ENCODE results near the gene GNB3.
"Not testable (repeated sequence)": the region's sequence is repeated elsewhere in the genome, so short reads cannot be mapped to it uniquely, and the experiment has no call there.

The GNB3 gene

DNA sequence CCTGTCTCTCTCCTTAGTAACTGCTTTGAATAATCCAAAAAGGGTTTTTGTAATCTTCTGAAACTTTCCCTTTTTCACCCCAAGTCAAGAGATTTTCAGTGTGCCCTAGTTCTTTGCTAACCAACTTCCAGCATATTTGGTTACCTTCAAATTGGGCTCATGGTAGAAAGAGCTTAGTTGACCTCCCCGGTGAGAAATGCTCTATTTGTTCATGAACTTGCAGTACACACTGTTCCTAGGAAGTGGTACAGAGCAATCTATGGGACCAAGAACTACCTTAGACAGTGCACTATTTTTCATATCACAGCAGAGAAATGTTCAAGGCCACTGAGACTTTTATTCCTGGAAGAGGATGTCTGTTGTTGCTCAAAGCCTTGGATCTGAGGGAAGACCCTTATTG, 12.9 kb downstream of the GNB3 start:
- no peaks in the 10 kb centered on the region for H3K27me3 ChIP-seq (ENCODE audit: control insufficient read depth, insufficient read depth, low read length)
- no peak overlapping the region for H3K9ac ChIP-seq (ENCODE audit: low read length)
- no peak overlapping the region for H3K27ac ChIP-seq (ENCODE audit: low read length)
- no peaks in the 10 kb centered on the region for H3K9me3 ChIP-seq (ENCODE audit: control insufficient read depth, low read depth, low read length)
- H3K36me3 ChIP-seq (ENCODE audit: control insufficient read depth, low read depth, low read length): peaks cover 46% of the 10 kb centered on the region
- peaks cover 4% of the 10 kb centered on the region for H3K4me1 ChIP-seq (ENCODE audit: control insufficient read depth, low read depth, low read length)
- H3K4me3 ChIP-seq (ENCODE audit: low read length): no peak overlapping the region

DNA sequence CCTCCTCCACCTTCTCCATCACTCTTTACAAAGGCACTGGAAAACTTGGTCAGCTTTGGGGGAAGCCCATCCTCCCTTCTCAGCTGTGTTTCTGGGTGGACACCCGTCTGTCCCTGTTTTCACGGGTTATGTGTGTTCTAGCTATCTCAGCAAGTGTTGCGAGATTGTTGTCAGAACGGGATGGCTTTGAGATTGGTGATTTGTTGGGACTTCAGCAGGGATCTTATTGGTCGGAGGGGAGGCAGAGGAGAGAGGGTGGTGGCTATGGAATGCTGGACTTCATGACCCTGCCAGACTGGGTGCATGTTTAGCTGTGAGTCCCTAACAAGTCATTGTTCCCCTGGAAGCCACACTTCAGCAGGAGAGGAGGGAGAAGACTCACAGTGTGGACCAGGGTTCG, 13.3 kb downstream of the GNB3 start:
- Histone ChIP-seq H3K27me3 (ENCODE audit: control insufficient read depth, insufficient read depth, low read length) (no peaks in the 10 kb centered on the region), H3K9ac (ENCODE audit: low read length) (no peak overlapping the region), H3K36me3 (ENCODE audit: control insufficient read depth, low read depth, low read length) (peaks cover 42% of the 10 kb centered on the region), H3K4me1 (ENCODE audit: control insufficient read depth, low read depth, low read length) (peaks cover 4% of the 10 kb centered on the region), H3K27ac (ENCODE audit: low read length) (no peak overlapping the region), H3K9me3 (ENCODE audit: control insufficient read depth, low read depth, low read length) (no peaks in the 10 kb centered on the region), H3K4me3 (ENCODE audit: low read length) (no peak overlapping the region)

DNA sequence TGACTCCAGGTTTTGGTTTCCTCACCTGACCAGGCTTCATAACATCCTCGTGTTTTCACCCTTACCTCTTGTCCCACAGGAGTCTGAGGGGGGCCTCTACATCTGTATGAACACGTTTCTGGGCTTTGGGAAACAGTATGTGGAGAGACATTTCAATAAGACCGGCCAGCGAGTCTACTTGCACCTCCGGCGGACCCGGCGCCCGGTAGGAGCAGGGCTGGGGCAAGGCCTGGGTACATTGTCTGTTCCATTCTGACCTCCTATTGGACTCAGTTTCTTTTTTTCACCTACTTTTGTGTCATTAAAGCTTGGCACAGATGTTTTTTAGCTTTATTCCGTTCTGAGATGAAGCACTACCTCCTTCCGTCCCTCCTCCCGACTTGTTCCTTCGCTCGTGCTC, 14.6 kb downstream of the GNB3 start:
- no peaks in the 10 kb centered on the region for H3K27me3 ChIP-seq (ENCODE audit: control insufficient read depth, insufficient read depth, low read length)
- H3K4me3 ChIP-seq (ENCODE audit: low read length): no peak overlapping the region
- H3K27ac ChIP-seq (ENCODE audit: low read length): no peak overlapping the region
- H3K9me3 ChIP-seq (ENCODE audit: control insufficient read depth, low read depth, low read length): no peaks in the 10 kb centered on the region
- H3K36me3 ChIP-seq (ENCODE audit: control insufficient read depth, low read depth, low read length): peaks cover 38% of the 10 kb centered on the region
- H3K9ac ChIP-seq (ENCODE audit: low read length): no peak overlapping the region
- peaks cover 4% of the 10 kb centered on the region for H3K4me1 ChIP-seq (ENCODE audit: control insufficient read depth, low read depth, low read length)

DNA sequence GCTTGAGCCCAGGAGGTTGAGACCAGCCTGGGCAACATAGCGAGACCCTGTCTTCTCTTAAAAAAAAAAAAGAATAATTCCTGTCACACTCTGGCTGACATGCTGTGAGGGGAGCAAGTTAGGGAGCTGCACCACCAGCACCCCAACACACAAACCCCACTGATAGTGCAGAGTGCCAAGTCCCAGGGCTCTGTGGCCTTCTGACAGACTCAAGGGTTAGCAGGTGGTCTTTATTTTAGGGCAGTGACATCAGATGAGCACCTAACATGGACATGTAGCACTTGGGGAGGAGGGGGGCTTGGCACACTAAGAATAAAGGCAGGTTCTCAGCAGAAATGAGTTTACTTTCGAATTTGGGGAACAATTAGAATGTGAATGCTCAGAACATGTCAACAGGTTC, 18.1 kb downstream of the GNB3 start:
- H3K27ac ChIP-seq (ENCODE audit: low read length): no peak overlapping the region
- H3K4me1 ChIP-seq (ENCODE audit: control insufficient read depth, low read depth, low read length): no peaks in the 10 kb centered on the region
- no peaks in the 10 kb centered on the region for H3K9me3 ChIP-seq (ENCODE audit: control insufficient read depth, low read depth, low read length)
- H3K36me3 ChIP-seq (ENCODE audit: control insufficient read depth, low read depth, low read length): peaks cover 69% of the 10 kb centered on the region
- no peak overlapping the region for H3K9ac ChIP-seq (ENCODE audit: low read length)
- no peak overlapping the region for H3K4me3 ChIP-seq (ENCODE audit: low read length)
- H3K27me3 ChIP-seq (ENCODE audit: control insufficient read depth, insufficient read depth, low read length): no peaks in the 10 kb centered on the region

DNA sequence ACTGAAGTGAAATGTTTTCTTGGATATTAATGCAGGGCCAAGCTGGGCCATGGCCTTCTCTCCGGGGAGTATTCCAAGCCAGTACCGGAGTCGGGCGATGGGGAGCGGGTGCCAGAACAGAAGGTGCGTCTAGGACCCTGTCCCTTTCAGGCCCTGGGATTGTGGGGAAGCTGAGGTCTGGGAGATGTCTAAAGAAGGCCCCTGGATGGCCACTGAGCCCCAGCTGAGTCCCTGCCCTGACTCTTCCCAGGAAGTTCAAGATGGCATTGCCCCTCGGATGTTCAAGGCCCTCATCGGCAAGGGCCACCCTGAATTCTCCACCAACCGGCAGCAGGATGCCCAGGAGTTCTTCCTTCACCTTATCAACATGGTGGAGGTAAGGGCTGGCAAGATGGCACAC, 19.4 kb downstream of the GNB3 start:
- no peaks in the 10 kb centered on the region for H3K9me3 ChIP-seq (ENCODE audit: control insufficient read depth, low read depth, low read length)
- H3K36me3 ChIP-seq (ENCODE audit: control insufficient read depth, low read depth, low read length): peaks cover 78% of the 10 kb centered on the region
- H3K4me1 ChIP-seq (ENCODE audit: control insufficient read depth, low read depth, low read length): no peaks in the 10 kb centered on the region
- H3K27ac ChIP-seq (ENCODE audit: low read length): no peak overlapping the region
- H3K4me3 ChIP-seq (ENCODE audit: low read length): no peak overlapping the region
- no peak overlapping the region for H3K9ac ChIP-seq (ENCODE audit: low read length)
- no peaks in the 10 kb centered on the region for H3K27me3 ChIP-seq (ENCODE audit: control insufficient read depth, insufficient read depth, low read length)

DNA sequence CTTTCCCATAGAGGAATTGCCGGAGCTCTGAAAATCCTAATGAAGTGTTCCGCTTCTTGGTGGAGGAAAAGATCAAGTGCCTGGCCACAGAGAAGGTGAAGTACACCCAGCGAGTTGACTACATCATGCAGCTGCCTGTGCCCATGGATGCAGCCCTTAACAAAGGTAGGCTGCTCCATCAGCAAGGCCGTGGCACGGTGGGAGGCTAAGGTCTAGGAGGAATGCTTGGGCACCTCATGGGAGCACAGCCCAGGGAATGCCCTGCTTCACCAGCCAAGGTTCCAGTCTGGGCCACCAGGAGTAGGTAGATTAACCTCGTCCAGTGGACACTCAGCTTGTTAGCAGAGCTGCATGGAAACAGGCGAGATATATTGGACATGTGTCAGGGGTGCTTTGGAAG, 20.2 kb downstream of the GNB3 start:
- Histone ChIP-seq H3K4me3 (ENCODE audit: low read length) (no peak overlapping the region), H3K4me1 (ENCODE audit: control insufficient read depth, low read depth, low read length) (peaks cover 5% of the 10 kb centered on the region), H3K27ac (ENCODE audit: low read length) (no peak overlapping the region), H3K36me3 (ENCODE audit: control insufficient read depth, low read depth, low read length) (peaks cover 79% of the 10 kb centered on the region), H3K9me3 (ENCODE audit: control insufficient read depth, low read depth, low read length) (no peaks in the 10 kb centered on the region), H3K27me3 (ENCODE audit: control insufficient read depth, insufficient read depth, low read length) (no peaks in the 10 kb centered on the region), H3K9ac (ENCODE audit: low read length) (no peak overlapping the region)

DNA sequence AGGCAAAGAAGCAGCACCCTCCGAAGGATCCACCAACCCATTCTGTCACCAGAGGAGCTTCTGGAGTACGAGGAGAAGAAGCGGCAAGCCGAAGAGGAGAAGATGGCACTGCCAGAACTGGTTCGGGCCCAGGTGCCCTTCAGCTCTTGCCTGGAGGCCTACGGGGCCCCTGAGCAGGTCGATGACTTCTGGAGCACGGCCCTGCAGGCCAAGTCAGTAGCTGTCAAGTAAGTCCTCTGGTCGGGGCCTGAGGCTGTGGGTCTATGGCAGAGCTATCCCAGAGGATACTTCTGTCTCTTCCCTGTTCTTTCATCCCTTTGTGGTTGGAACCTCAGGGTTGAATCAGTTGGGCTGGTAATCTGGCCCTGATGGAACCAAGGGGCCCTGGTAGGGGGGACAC, 20.7 kb downstream of the GNB3 start:
- H3K36me3 ChIP-seq (ENCODE audit: control insufficient read depth, low read depth, low read length): peaks cover 75% of the 10 kb centered on the region
- H3K27me3 ChIP-seq (ENCODE audit: control insufficient read depth, insufficient read depth, low read length): no peaks in the 10 kb centered on the region
- H3K4me1 ChIP-seq (ENCODE audit: control insufficient read depth, low read depth, low read length): peaks cover 9% of the 10 kb centered on the region
- no peak overlapping the region for H3K4me3 ChIP-seq (ENCODE audit: low read length)
- no peaks in the 10 kb centered on the region for H3K9me3 ChIP-seq (ENCODE audit: control insufficient read depth, low read depth, low read length)
- H3K9ac ChIP-seq (ENCODE audit: low read length): no peak overlapping the region
- H3K27ac ChIP-seq (ENCODE audit: low read length): no peak overlapping the region

DNA sequence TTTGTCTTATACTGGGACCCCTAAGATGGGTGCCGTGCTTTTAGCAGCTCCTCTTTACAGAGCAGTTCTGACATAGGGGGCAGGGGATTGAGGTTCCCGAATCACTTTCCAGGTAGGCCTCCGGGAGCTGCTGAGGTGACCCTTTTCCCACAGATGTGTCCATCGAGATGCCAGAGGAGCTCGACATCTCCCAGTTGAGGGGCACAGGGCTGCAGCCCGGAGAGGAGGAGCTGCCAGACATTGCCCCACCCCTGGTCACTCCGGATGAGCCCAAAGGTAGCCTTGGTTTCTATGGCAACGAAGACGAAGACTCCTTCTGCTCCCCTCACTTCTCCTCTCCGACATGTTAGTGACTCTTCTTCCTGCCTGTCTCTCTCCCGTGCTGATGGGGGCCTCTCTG, 22.3 kb downstream of the GNB3 start:
- H3K4me3 ChIP-seq (ENCODE audit: low read length): no peak overlapping the region
- no peak overlapping the region for H3K9ac ChIP-seq (ENCODE audit: low read length)
- H3K27ac ChIP-seq (ENCODE audit: low read length): no peak overlapping the region
- no peaks in the 10 kb centered on the region for H3K9me3 ChIP-seq (ENCODE audit: control insufficient read depth, low read depth, low read length)
- H3K27me3 ChIP-seq (ENCODE audit: control insufficient read depth, insufficient read depth, low read length): no peaks in the 10 kb centered on the region
- H3K36me3 ChIP-seq (ENCODE audit: control insufficient read depth, low read depth, low read length): peaks cover 59% of the 10 kb centered on the region
- H3K4me1 ChIP-seq (ENCODE audit: control insufficient read depth, low read depth, low read length): peaks cover 15% of the 10 kb centered on the region

DNA sequence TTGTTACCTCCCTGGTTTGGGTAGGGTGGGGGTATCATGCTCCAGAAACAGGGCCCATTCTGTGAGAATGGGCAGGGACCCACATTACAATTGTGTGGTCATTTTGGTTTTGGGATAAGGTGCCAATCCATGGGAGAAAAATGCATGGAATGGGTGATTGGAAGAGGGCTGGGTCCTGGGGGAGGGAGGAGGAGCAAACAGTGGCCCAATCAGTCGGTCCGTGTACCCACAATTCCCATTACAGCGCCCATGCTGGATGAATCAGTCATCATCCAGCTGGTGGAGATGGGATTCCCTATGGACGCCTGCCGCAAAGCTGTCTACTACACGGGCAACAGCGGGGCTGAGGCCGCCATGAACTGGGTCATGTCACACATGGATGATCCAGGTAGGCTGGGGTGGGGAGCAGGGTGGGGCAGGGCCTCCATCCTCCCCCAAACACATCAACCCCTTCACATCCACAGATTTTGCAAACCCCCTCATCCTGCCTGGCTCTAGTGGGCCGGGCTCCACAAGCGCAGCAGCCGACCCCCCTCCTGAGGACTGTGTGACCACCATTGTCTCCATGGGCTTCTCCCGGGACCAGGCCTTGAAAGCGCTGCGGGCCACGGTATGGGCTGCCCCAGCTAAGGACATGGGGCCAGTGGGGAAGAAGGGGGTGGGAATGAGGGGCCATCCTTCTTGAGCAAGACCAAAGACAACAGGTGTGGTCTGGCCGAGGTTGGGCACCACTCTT, 23.0 kb downstream of the GNB3 start:
- Histone ChIP-seq H3K4me3 (ENCODE audit: low read length) (no peak overlapping the region), H3K27ac (ENCODE audit: low read length) (no peak overlapping the region), H3K4me1 (ENCODE audit: control insufficient read depth, low read depth, low read length) (peaks cover 15% of the 10 kb centered on the region), H3K36me3 (ENCODE audit: control insufficient read depth, low read depth, low read length) (peaks cover 53% of the 10 kb centered on the region), H3K9ac (ENCODE audit: low read length) (no peak overlapping the region), H3K27me3 (ENCODE audit: control insufficient read depth, insufficient read depth, low read length) (no peaks in the 10 kb centered on the region), H3K9me3 (ENCODE audit: control insufficient read depth, low read depth, low read length) (no peaks in the 10 kb centered on the region)

DNA sequence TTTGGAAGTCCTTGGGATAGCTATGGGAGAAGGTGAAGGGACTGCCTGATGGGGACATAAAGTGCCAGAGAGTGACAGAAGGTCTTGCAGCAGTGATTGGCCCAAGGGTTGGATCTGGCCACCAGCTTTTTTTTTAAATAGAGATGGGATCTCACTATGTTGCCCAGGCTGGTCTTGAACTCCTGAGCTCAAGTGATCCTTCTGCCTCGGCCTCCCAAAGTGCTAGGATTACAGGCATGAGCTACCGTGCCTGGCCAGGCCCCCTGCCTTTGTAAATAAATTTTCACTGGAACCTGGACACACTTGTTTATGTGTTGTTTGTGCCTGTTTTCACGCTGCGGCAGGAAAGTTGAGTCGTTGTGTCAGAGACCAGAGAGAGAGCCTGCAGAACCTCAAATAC, 24.6 kb downstream of the GNB3 start:
- Histone ChIP-seq H3K36me3 (ENCODE audit: control insufficient read depth, low read depth, low read length) (peaks cover 57% of the 10 kb centered on the region), H3K4me1 (ENCODE audit: control insufficient read depth, low read depth, low read length) (peaks cover 18% of the 10 kb centered on the region)
- H3K4me3 ChIP-seq (ENCODE audit: low read length); H3K9ac ChIP-seq (ENCODE audit: low read length); H3K27me3 ChIP-seq (ENCODE audit: control insufficient read depth, insufficient read depth, low read length); H3K27ac ChIP-seq (ENCODE audit: low read length); H3K9me3 ChIP-seq (ENCODE audit: control insufficient read depth, low read depth, low read length): not testable (repeated sequence)

DNA sequence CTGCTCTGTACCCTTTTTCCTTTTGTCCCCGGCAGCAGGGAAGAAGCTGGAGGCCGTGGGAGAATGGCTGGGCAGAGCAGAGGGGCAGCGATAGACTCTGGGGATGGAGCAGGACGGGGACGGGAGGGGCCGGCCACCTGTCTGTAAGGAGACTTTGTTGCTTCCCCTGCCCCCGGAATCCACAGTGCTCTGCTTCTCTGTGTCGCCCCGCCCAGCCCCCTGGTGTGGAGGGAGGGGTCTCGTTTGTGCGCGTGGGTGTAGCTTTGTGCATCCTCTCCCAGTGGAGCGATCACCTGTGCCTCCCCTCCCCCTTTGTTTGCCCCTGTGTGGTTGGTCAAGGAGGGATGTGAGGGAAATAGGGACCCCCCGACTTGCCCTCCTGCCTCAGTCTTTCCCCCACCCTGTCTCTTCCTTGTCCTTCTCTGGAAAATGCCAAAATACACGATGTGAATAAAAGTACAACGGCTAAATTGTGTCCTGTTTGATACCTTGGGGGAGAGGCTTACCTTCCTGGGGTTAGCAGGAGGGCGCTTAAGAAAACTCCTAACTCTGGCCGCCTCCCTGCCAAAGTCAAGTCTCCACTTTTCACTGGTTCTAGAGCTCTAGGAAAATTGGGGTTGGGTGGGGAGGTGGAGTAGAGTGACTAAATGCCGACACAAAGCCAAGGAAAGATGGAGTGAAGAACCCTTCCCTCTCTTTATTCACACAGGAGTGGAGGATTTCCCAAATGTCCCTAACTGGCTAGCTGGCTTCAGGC, 25.6 kb downstream of the GNB3 start:
- no peaks in the 10 kb centered on the region for H3K27me3 ChIP-seq (ENCODE audit: control insufficient read depth, insufficient read depth, low read length)
- H3K36me3 ChIP-seq (ENCODE audit: control insufficient read depth, low read depth, low read length): peaks cover 57% of the 10 kb centered on the region
- peak overlapping the region; percentile 58 for H3K9ac ChIP-seq (ENCODE audit: low read length)
- peak overlapping the region; percentile 24 for H3K27ac ChIP-seq (ENCODE audit: low read length)
- H3K9me3 ChIP-seq (ENCODE audit: control insufficient read depth, low read depth, low read length): no peaks in the 10 kb centered on the region
- H3K4me3 ChIP-seq (ENCODE audit: low read length): peak overlapping the region; percentile 73
- H3K4me1 ChIP-seq (ENCODE audit: control insufficient read depth, low read depth, low read length): peaks cover 18% of the 10 kb centered on the region

DNA sequence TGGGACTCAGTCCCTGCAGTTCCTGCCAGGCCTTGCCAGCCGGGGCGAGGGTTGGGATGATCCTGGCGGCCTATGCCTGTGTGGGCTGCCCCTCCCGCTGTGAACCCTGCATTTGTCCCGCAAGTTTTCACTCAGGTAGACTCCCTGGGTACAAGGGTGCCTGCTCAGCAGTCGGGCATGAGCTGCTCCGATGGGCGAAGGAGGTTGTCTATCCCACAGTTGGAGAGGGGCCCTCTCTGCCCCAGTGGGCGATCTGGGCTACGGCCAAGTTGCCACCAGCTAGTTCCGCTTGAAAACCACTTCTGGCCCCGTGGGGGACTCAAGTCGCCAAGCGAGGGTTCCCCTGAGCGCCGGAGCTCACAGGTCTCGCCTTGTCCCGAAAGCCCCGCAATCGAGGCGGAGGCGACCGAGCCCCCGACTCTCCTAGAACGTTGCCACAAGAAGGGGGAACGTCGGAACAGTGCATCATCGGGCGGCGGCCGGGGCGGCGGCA, 26.2 kb downstream of the GNB3 start:
- Histone ChIP-seq H3K36me3 (ENCODE audit: control insufficient read depth, low read depth, low read length) (peaks cover 51% of the 10 kb centered on the region), H3K4me3 (ENCODE audit: low read length) (peak overlapping the region; percentile 73), H3K27ac (ENCODE audit: low read length) (peak overlapping the region; percentile 24), H3K27me3 (ENCODE audit: control insufficient read depth, insufficient read depth, low read length) (no peaks in the 10 kb centered on the region), H3K4me1 (ENCODE audit: control insufficient read depth, low read depth, low read length) (peaks cover 18% of the 10 kb centered on the region), H3K9me3 (ENCODE audit: control insufficient read depth, low read depth, low read length) (no peaks in the 10 kb centered on the region), H3K9ac (ENCODE audit: low read length) (peak overlapping the region; percentile 58)

Measured in iPS-18a (cell line).